Progenitor cell of endocrine pancreas (in vitro differentiated cells): ENCODE results near the gene OLIG1. TPM values are rescaled to one million over a fixed set of nuclear protein-coding genes. Genes with fewer than 3 reads are reported as not detected.
A peak's percentile ranks its signal among the peaks of the same experiment; 100 is the strongest.

Source experiments
- DNase-seq: peaks from one replicate; pipeline ENCODE4 v3.0.0; 2021; ENCODE audit warnings: low spot score; ENCODE audit not compliant: unreplicated experiment
- H3K27ac Mint-ChIP-seq: 2 replicates; pipeline ENCODE4 v1.8.0; 2021; ENCODE audit warnings: mild to moderate bottlenecking, moderate library complexity, mixed read lengths
- H3K27me3 Mint-ChIP-seq: 2 replicates; pipeline ENCODE4 v1.8.0; 2021; ENCODE audit warnings: mixed read lengths
- H3K36me3 Mint-ChIP-seq: 2 replicates; pipeline ENCODE4 v1.8.0; 2022; ENCODE audit warnings: mixed read lengths; ENCODE audit not compliant: insufficient read depth
- H3K4me1 Mint-ChIP-seq: 2 replicates; pipeline ENCODE4 v1.8.0; 2021; ENCODE audit warnings: low read depth, mixed read lengths
- H3K4me3 Mint-ChIP-seq: 2 replicates; pipeline ENCODE4 v1.8.0; 2021; ENCODE audit warnings: low read depth, mild to moderate bottlenecking, moderate library complexity, mixed read lengths
- H3K9me3 Mint-ChIP-seq: 2 replicates; pipeline ENCODE4 v1.8.0; 2021; ENCODE audit warnings: low read depth, mixed read lengths
- CTCF ChIP-seq: fragments of 200-600 bp; sonication (generic); IDR thresholded peaks from one replicate; pipeline ENCODE4 v1.5.0; 2021; ENCODE audit warnings: antibody characterized with exemption, mild to moderate bottlenecking; ENCODE audit not compliant: unreplicated experiment
- total RNA-seq: library from RNA; stranded (reverse); gene quantifications from 2 replicates; pipeline ENCODE4 v1.2.1, GENCODE V29; 2021

Gene OLIG1
- total RNA-seq, 1 donor from 2014 or later, result 0.38 TPM

- Mint-ChIP-seq H3K4me3 (peak within 1 kb of the TSS; percentile 78), H3K9me3 (no peaks in the 10 kb centered on the region), H3K27me3 (peaks cover 85% of the 10 kb centered on the region), H3K4me1 (peaks cover 6% of the 10 kb centered on the region), H3K27ac (peak within 1 kb of the TSS; percentile 76), H3K36me3 (no peaks in the 10 kb centered on the region)
- peak; percentile 59 for DNase-seq
- no peak for TF ChIP-seq CTCF
Measured at GRCh38 chr21:33025489-33026442, 44.2 kb upstream of the OLIG1 start, which contains the start of gene OLIG2. Gene OLIG2, plus strand, starts transcription at chr21:33025935. Its CDS starts 928 bp downstream, at chr21:33026863.

GRCh38 chr21:33026443-33026858, 43.5 kb upstream of the OLIG1 start:
- H3K27me3 Mint-ChIP-seq, result peaks cover 85% of the 10 kb centered on the region
- H3K4me3 Mint-ChIP-seq, result peak overlapping the region; percentile 78
- no peak overlapping the region for H3K27ac Mint-ChIP-seq
- H3K36me3 Mint-ChIP-seq, result no peaks in the 10 kb centered on the region
- no peak for TF ChIP-seq CTCF
- H3K4me1 Mint-ChIP-seq, result peaks cover 6% of the 10 kb centered on the region
- H3K9me3 Mint-ChIP-seq, result no peaks in the 10 kb centered on the region
- no peak for DNase-seq

- Mint-ChIP-seq H3K4me1 (peaks cover 6% of the 10 kb centered on the region), H3K9me3 (no peaks in the 10 kb centered on the region)
- no peak for TF ChIP-seq CTCF
Measured at GRCh38 chr21:33026878-33027400, 43.0 kb upstream of the OLIG1 start.

GRCh38 chr21:33027401-33028286, 42.3 kb upstream of the OLIG1 start:
- TF ChIP-seq CTCF, result no peak
- Mint-ChIP-seq H3K27ac (no peak overlapping the region), H3K9me3 (no peaks in the 10 kb centered on the region), H3K4me3 (no peak overlapping the region), H3K4me1 (peaks cover 5% of the 10 kb centered on the region), H3K27me3 (peaks cover 85% of the 10 kb centered on the region), H3K36me3 (no peaks in the 10 kb centered on the region)
- no peak for DNase-seq

More at GRCh38 chr21:33026878-33027400, 43.0 kb upstream of the OLIG1 start:
- H3K4me3 Mint-ChIP-seq, result peak overlapping the region; percentile 78
- no peak overlapping the region for H3K27ac Mint-ChIP-seq
- no peaks in the 10 kb centered on the region for H3K36me3 Mint-ChIP-seq
- H3K27me3 Mint-ChIP-seq, result peaks cover 85% of the 10 kb centered on the region
- DNase-seq, result no peak

- DNase-seq, result no peak
- Mint-ChIP-seq H3K4me3 (no peak overlapping the region), H3K27ac (no peak overlapping the region), H3K27me3 (peaks cover 84% of the 10 kb centered on the region), H3K36me3 (no peaks in the 10 kb centered on the region), H3K9me3 (no peaks in the 10 kb centered on the region), H3K4me1 (peaks cover 4% of the 10 kb centered on the region)
- no peak for TF ChIP-seq CTCF
Measured at GRCh38 chr21:33028287-33028670, 41.7 kb upstream of the OLIG1 start.
